Amniotic stem cell (primary cell): ENCODE results near the gene RPL12.

ENCODE experiments used
- DNase-seq: peaks from one replicate; lab custom pipeline; 2025; lab: John Stamatoyannopoulos, UW

The RPL12 gene

GRCh38 chr9:127403507-127404192 lies 47.6 kb downstream of the RPL12 start:
- no peak for DNase-seq

GRCh38 chr9:127402401-127403090 lies 48.7 kb downstream of the RPL12 start:
- DNase-seq = no peak

- DNase-seq = no peak
These were observed 51.4 kb downstream of the RPL12 start for GRCh38 chr9:127399736-127400269.

GRCh38 chr9:127398715-127399400 lies 52.3 kb downstream of the RPL12 start:
- DNase-seq = no peak

GRCh38 chr9:127398275-127398647 lies 52.9 kb downstream of the RPL12 start:
- DNase-seq = no peak
